Panc1 (cell line): Measurements from ENCODE around the gene ZNF48. TPM values are rescaled to one million over a fixed set of nuclear protein-coding genes. Genes with fewer than 3 reads are reported as not detected.
A peak's percentile ranks its signal among the peaks of the same experiment; 100 is the strongest.

Source experiments
- ATAC-seq: fragments of 200-7000 bp; cut with Tn5 transposase; 2 replicates; pipeline ENCODE4 v1.9.1; 2020; ENCODE audit warnings: mild to moderate bottlenecking, moderate library complexity
- BruUV-seq: library from RNA; stranded (reverse); fragments of 400-500 nt; replicated peaks from 2 replicates; lab custom pipeline; 2021; lab: Mats Ljungman, UMichigan
- CTCF ChIA-PET: fragments of 300-600 bp; sonication (Branson Sonifier 250); formaldehyde crosslinking; loops from one replicate; lab custom pipeline; 2022; ENCODE audit warnings: antibody characterized with exemption; lab: Charles Lee
- POLR2A ChIA-PET: fragments of 300-600 bp; sonication (Branson Sonifier 250); formaldehyde crosslinking; loops from one replicate; lab custom pipeline; 2022; ENCODE audit warnings: antibody characterized with exemption; lab: Charles Lee
- DNase-seq: peaks from one replicate; pipeline ENCODE4 v3.0.0-alpha.2; 2010; ENCODE audit warnings: low read depth, low spot score
- H3K27ac ChIP-seq: 2 replicates; pipeline ENCODE4 v1.5.1; 2011; ENCODE audit warnings: mild to moderate bottlenecking, low read length, inconsistent platforms
- H3K27me3 ChIP-seq: fragments of 200-500 bp; sonication (Bioruptor generic); 2 replicates; pipeline ENCODE4 v1.6.0; 2014; ENCODE audit warnings: low read length, inconsistent platforms; ENCODE audit not compliant: control insufficient read depth, insufficient read depth
- H3K36me3 ChIP-seq: fragments of 200-500 bp; sonication (Bioruptor generic); 2 replicates; pipeline ENCODE4 v1.5.1; 2014; ENCODE audit warnings: inconsistent platforms, mild to moderate bottlenecking, low read length, moderate library complexity; ENCODE audit not compliant: control insufficient read depth, insufficient read depth
- H3K4me1 ChIP-seq: 2 replicates; pipeline ENCODE4 v1.5.1; 2011; ENCODE audit warnings: inconsistent platforms, mild to moderate bottlenecking, low read length, moderate library complexity; ENCODE audit not compliant: control insufficient read depth, insufficient read depth
- H3K4me3 ChIP-seq, 2 experiments: 2 replicates each; pipeline ENCODE4 v1.5.1; 2011 to 2012; ENCODE audit warnings: low read depth in 2 of 2, low read length in 2 of 2, mild to moderate bottlenecking in 2 of 2, inconsistent platforms in 1 of 2, moderate library complexity in 1 of 2
- H3K9me3 ChIP-seq: fragments of 200-500 bp; sonication (Bioruptor generic); 2 replicates; pipeline ENCODE4 v1.5.1; 2014; ENCODE audit warnings: low read depth, mild to moderate bottlenecking, inconsistent platforms, low read length, moderate library complexity; ENCODE audit not compliant: control insufficient read depth, insufficient read depth
- CTCF ChIP-seq: fragments of 450-650 bp; IDR thresholded peaks from 2 replicates; pipeline ENCODE4 v1.5.1; 2017; ENCODE audit warnings: mild to moderate bottlenecking
- POLR2AphosphoS5 ChIP-seq: IDR thresholded peaks from 2 replicates; pipeline ENCODE4 v1.6.1; 2012; ENCODE audit warnings: mild to moderate bottlenecking, low read depth, low read length, moderate library complexity
- REST ChIP-seq, 2 experiments: IDR thresholded peaks; 2 replicates each; pipeline ENCODE4 v1.6.1; 2011 to 2012; ENCODE audit warnings: low read depth in 2 of 2, control low read depth in 1 of 2, low read length in 1 of 2, mild to moderate bottlenecking in 1 of 2, moderate library complexity in 1 of 2; ENCODE audit not compliant: insufficient read depth in 1 of 2
- SIN3A ChIP-seq: IDR thresholded peaks from 2 replicates; pipeline ENCODE4 v1.6.1; 2012; ENCODE audit warnings: low read depth, mild to moderate bottlenecking, low read length, moderate library complexity, borderline replicate concordance; ENCODE audit not compliant: insufficient read depth
- TCF7L2 ChIP-seq: IDR thresholded peaks from 2 replicates; pipeline ENCODE4 v1.6.1; 2011; ENCODE audit warnings: mild to moderate bottlenecking, low read depth, low read length, inconsistent platforms
- in situ Hi-C: cut with HindIII; loops from 2 replicates; pipeline ENCODE4 v1.10.0; 2016; ENCODE audit warnings: low sequenced_read_pairs, low pct_unique_long_range_greater_than_20kb
- intact Hi-C: fragments of 100-400 bp; cut with micrococcal nuclease; formaldehyde crosslinking; loops from one replicate; pipeline ENCODE4 v1.10.0; 2022; ENCODE audit not compliant: unreplicated experiment
- total RNA-seq: library from RNA; stranded (reverse); gene quantifications from one replicate; pipeline ENCODE4 v1.2.1, GENCODE V29; 2021; ENCODE audit not compliant: unreplicated experiment

Gene ZNF48
- total RNA-seq, 1 experiment from 2014 or later, result 16.6 TPM

- no peak for ATAC-seq
- intact Hi-C loops, result no loop called here
- peak overlapping the region; percentile 89 to 96 for H3K4me3 ChIP-seq
- H3K4me1 ChIP-seq, result peaks cover 7% of the 10 kb centered on the region
- no peaks in the 10 kb centered on the region for H3K9me3 ChIP-seq
- in situ Hi-C loops, result no loop called here
- POLR2A ChIA-PET, result no interaction called here
- no TSS peak for BruUV-seq
- no peaks in the 10 kb centered on the region for H3K27me3 ChIP-seq
- H3K27ac ChIP-seq, result peak overlapping the region; percentile 46; the same call in 1 of the 2 replicates
- CTCF ChIA-PET, result interaction anchor here (0.6 kb wide), 1 partner anchor 266 kb away, joined by 5 read pairs; the partner anchor contains the start of gene GDPD3
- H3K36me3 ChIP-seq, result no peaks in the 10 kb centered on the region; the same call in 1 of the 2 replicates
- no peak for DNase-seq
- TF ChIP-seq SIN3A (no peak), CTCF (no peak), REST (IDR thresholded peaks at IDR 0.05; ENCODE audit: insufficient read depth in 1 of 2, low read depth in 2 of 2, low read length in 1 of 2) (no peak), TCF7L2 (no peak), POLR2AphosphoS5 (no peak)
Observed at GRCh38 chr16:30379158-30379783, 15.9 kb upstream of the ZNF48 start.

- POLR2A ChIA-PET, result no interaction called here
- BruUV-seq, result TSS peak; percentile 67
- DNase-seq, result no peak
- Histone ChIP-seq H3K9me3 (no peaks in the 10 kb centered on the region), H3K4me1 (peaks cover 7% of the 10 kb centered on the region), H3K36me3 (no peaks in the 10 kb centered on the region; the same call in 1 of the 2 replicates), H3K27me3 (no peaks in the 10 kb centered on the region), H3K4me3 (no peak overlapping the region), H3K27ac (no peak overlapping the region)
- no peak for ATAC-seq
- in situ Hi-C loops, result no loop called here
- no peak for TF ChIP-seq CTCF
- TF ChIP-seq POLR2AphosphoS5, result no peak
- no peak for TF ChIP-seq TCF7L2
- CTCF ChIA-PET, result no interaction called here
- intact Hi-C loops, result no loop called here
Observed at GRCh38 chr16:30380072-30380802, 15.0 kb upstream of the ZNF48 start.
